Measurements from ENCODE around the gene PLPP7.
"Not testable (repeated sequence)": the region's sequence is repeated elsewhere in the genome, so short reads cannot be mapped to it uniquely, and the experiment has no call there.

PLPP7 gene

GRCh38 chr9:131270171-131271015, 19.1 kb upstream of the PLPP7 start:
- no peak for DNase-seq

DNA sequence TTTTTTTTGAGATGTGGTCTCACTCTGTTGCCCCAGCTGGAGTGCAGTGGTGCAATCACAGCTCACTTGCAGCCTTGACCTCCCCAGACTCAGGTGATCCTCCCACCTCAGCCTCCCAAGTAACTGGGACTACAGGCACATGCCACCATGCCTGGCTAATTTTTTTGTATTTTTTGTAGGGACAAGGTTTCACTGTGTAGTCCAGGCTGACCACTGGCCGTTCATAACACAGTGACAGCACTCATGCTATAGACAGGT, 18.6 kb upstream of the PLPP7 start:
- not testable (repeated sequence) for DNase-seq

GRCh38 chr9:131271506-131271931, 18.0 kb upstream of the PLPP7 start:
- DNase-seq, result no peak

DNA sequence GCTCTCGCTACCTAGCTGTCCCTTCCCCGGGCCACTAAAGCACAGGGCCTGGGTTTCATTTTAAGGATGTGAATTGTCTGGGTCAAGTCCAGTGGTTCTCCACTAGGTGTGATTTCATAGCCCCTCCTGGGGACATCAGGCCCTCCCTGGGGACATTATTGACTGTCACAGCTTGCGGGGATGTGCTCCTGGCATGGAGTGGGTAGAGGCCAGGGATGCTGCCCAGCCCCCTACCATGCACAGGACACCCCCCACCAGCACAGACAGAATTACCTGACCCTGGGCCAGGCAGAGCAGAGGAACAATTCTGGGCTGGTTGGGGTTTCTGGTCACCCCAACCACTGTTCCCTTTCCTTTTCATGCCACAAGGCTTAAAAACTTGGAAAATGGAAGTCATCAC, 17.3 kb upstream of the PLPP7 start:
- DNase-seq, result no peak

- no peak for DNase-seq
Measured at GRCh38 chr9:131273146-131273855, 16.2 kb upstream of the PLPP7 start.

DNA sequence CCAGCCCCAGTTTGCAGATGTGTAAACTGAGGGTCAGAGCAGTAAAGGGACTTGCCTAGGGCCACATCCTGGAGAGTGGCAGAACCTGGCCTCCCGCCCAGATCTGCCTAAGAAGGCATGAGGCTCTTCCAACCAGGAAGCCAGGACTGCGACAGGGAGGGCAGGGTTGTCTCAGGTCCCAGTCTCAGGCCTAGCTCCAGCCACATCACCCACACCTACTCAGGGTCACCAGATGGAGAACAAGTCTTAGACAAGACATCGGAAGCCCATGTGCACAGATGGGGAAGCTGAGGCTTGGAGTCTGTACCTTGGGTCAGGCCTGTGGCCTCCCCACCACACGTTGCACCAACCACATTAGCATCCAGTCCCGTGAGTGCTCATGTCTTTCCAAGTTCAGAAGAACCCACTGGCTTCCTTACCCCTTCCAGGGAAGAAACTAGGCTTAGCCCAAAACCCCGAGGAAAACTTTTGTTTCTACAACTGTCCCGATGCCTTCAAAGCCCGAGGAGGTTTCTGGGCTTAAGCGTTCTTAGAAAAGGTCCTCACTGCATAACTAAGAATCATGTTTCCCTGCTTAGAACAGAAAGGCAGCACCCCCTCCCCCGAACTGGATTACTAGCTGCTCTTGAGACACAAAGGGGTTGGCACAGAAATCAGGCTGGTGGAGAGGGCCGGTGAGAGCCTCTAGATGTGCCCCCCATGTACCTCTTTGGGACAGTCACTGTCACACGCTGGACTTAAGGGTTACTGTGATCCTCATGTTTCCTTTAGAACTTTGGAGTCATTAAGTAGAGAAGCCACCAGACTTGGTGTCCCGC, 15.5 kb upstream of the PLPP7 start:
- DNase-seq, result no peak

DNA sequence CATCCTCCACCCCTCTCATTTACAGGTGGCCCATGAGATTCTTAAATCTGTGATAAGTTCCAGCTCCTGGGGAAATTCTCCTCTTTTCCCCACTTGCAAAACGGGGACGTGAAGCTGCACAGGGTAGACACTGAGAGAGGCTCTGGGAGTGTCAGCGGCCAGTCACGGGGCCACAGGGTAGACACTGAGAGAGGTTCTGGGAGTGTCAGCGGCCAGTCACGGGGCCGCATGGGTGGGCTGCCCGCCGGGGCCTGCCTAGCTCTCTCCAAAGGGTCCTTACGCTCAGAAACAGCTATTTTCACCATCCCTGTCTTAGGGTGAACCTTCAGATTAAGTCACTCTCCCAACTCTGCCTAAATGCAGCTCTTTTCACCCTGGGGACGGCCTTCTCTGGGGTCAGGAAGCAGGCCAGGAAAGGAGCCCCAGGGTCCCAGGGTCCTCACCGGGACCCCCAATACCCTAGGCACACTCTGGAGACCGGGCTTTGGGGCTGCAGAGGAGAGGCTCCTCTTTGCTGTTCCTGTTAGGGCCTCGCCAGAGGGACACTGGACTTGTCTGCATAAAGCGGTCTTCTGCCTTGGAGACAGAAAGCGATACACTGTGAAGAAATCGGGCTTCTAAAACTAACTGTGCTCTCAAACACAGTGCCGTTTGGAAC, 14.7 kb upstream of the PLPP7 start:
- no peak for DNase-seq

DNA sequence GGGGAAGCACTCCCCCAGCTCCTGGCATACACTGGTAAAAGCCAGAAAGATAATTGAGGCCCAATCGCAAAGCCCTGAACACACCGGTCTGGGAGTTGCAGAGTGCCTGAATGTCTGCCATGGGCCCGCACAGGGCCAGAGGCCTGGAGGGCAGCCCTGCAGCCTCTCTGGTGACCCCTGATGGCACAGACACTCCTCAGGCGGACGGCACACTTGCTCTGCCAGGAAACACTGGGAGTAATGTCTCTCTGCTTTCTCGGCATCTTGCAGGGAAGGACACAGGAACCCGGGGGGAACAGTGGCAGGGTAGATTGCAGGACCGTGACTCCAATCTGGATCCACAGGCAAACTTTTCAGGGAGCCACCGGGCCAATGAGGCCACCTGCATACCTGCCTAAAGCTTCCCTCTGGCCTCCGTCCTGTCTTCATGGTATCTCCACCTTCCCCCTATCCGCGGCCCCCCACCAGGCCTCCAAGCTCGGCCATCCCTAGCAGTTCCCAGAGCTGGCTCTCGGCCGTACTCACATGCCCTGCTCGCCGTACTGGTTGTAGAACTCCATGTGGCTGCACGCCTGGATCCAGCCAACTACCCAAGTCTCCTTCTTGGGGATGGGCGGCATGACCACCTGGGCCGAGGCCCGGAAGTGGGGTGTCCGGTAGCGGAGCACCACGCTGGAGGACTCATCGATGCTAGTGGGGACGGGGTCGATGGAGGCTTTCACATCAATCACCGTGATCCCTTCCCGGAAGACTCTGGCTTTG, 14.0 kb upstream of the PLPP7 start:
- no peak for DNase-seq

DNA sequence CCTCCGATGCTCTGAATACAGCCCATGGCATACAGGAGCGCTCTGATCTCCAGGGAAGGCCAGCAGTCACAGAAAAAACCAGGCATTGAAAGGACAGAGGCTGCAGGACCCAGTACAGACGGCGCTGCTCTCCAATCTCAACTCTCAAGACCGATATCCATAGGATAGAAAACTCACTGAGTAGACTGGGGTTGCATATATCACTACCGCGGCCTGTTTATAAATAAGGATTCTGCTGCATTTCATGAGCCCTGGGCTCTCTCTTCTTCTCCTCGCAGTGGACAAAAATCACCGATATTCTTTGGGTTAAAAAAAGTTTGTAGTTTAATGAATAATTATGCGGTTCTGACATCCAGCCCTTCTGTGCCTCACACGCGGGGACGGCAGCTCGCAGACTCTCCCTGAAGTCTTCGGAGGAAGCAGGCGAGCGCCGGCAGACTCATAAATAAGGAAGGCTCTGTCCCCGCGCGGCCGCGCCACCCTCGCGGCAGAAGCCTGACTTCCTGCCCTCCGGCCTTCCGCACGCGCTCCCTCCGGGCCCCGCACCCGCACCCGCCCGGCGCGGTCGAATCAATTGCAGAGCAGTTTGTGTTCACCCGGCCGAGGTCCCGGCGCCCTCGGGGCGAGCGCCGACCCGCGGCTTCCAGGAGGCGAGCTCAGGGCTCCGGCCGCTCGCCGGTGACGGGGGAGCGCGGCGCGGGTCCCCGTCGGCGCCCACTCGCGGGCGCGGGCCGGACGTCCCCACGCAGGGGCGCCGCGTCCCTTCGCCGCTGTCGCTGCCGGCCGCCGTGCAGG, 13.2 kb upstream of the PLPP7 start, which contains the start of gene FAM78A:
FAM78A (minus strand) TSS at position 417 of the 795 bp plus-strand sequence; CDS start at position 86, 331 bp downstream.
- DNase-seq, result no peak

GRCh38 chr9:131276891-131277286, 12.6 kb upstream of the PLPP7 start:
- DNase-seq, result no peak

- DNase-seq, result no peak
Measured at GRCh38 chr9:131277287-131277909, 12.1 kb upstream of the PLPP7 start.

- DNase-seq, result peak; percentile 75
Measured at GRCh38 chr9:131277910-131278701, 11.4 kb upstream of the PLPP7 start.

GRCh38 chr9:131278702-131279111, 10.8 kb upstream of the PLPP7 start:
- no peak for DNase-seq

- DNase-seq, result no peak
Measured at GRCh38 chr9:131279196-131279862, 10.2 kb upstream of the PLPP7 start.

- no peak for DNase-seq
Measured at GRCh38 chr9:131279863-131280570, 9.5 kb upstream of the PLPP7 start.

DNA sequence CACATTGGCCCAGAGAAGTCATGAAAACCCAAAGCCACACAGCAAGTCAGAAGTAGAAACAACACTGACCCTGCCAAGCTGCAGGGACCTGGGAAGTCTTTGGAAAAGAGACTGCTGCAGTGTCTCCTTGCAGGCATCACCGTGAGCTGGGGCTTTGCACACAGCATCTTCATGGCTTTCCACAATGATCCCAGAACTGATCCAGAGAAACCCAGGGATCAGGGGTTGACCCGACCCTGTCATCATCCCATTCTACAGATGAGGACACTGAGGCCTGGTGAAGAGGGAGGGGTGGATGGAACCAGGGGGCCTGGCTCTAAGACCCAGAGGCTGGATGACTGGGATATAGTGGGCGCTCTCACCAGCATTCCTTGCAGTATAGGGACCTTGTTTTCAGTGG, 8.9 kb upstream of the PLPP7 start:
- DNase-seq, result no peak

DNA sequence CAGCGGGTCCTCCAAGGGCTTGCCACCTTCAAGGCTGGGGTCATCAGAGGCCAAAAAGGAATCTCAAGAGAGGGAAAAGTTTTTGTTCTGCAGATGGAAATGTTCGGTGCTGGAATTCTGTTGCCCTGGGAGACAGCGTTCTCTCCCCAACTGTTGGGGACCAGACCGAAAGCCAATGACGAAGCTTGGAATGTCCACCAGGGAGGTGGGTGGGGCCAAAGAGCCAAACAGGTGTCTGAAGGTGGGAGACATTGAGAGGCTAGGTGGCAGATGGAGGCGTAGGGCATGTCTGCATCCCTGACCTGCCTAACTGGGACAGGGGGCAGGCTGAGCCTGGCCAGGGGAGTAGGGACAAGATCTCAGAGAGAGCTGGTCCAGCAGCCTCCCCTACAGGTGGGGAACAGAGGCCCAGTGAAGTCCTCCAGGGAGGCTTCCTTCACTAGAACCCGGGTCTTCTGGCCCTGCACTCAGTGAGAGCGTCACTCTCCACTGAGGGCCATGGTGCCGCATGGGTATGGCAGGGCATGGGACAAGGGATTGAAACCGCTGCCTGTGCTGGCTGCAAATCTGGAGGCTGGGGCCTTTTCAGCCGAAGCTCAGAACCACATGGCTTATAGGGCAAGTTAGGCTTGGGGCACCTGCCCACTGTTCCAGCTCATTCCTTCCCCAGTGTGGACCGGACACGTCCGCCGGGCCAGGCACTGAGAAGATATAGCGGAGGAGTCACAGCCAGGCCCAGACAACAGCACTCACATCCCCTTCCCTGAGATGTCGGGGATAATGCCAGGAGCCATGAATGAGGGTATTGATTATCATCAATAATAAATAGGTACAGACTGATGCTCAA, 8.2 kb upstream of the PLPP7 start:
- DNase-seq, result no peak

GRCh38 chr9:131282175-131282574, 7.3 kb upstream of the PLPP7 start:
- no peak for DNase-seq
